ENCODE data around the gene AGBL5.
A peak's percentile ranks its signal among the peaks of the same experiment; 100 is the strongest.

Gene AGBL5

DNA sequence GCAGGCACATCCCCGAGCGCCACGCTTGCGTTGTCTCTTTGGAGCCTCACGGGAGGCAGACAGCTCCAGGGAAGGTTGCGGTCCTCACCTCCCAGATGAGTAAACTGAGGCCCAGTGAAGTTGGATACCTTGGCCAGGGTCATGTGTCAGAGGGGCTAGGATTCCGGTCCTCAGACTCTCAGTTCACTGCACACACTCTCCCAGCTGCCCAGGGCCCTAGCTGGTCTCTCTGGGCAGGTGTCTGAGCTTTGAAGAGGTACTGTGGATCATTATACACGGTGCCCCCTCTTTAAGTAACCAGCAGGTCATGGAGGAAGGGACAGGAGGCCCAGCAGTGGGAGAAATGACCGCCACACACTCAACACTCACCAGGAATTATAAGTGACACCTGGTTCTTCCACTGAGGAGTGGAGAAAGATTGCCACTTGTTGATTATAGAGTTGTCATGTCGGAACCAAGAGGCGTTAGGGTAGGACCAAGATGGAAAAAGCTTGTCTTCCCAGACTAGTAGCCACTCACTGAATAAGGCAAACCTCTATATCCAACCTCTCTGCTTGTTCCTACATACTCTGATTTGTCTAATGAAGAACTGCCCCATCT lies 18.1 kb upstream of the AGBL5 start:
- no peak for ATAC-seq (ENCODE audit: low read depth)
- Mint-ChIP-seq H3K27me3 (no peaks in the 10 kb centered on the region), H3K36me3 (peaks cover 5% of the 10 kb centered on the region), H3K27ac (peak overlapping the region; percentile 93), H3K4me3 (peak overlapping the region; percentile 95), H3K9me3 (no peaks in the 10 kb centered on the region), H3K4me1 (peaks cover 19% of the 10 kb centered on the region)
- DNase-seq (ENCODE audit: low spot score in 2 of 2) = no peak

GRCh38 chr2:27038012-27038411 lies 13.5 kb upstream of the AGBL5 start:
- H3K4me1 Mint-ChIP-seq = peaks cover 32% of the 10 kb centered on the region
- H3K27ac Mint-ChIP-seq = no peak overlapping the region
- no peak for ATAC-seq (ENCODE audit: low read depth)
- no peaks in the 10 kb centered on the region for H3K27me3 Mint-ChIP-seq
- DNase-seq (ENCODE audit: low spot score in 2 of 2) = no peak
- no peak overlapping the region for H3K4me3 Mint-ChIP-seq
- H3K9me3 Mint-ChIP-seq = no peaks in the 10 kb centered on the region
- H3K36me3 Mint-ChIP-seq = peaks cover 19% of the 10 kb centered on the region

- Mint-ChIP-seq H3K4me1 (peaks cover 26% of the 10 kb centered on the region), H3K4me3 (no peak overlapping the region), H3K27ac (no peak overlapping the region), H3K9me3 (no peaks in the 10 kb centered on the region), H3K27me3 (no peaks in the 10 kb centered on the region), H3K36me3 (peaks cover 19% of the 10 kb centered on the region)
- ATAC-seq (ENCODE audit: low read depth) (no peak), DNase-seq (ENCODE audit: low spot score in 2 of 2) (no peak)
Measured at GRCh38 chr2:27038631-27039339, 12.7 kb upstream of the AGBL5 start.

DNA sequence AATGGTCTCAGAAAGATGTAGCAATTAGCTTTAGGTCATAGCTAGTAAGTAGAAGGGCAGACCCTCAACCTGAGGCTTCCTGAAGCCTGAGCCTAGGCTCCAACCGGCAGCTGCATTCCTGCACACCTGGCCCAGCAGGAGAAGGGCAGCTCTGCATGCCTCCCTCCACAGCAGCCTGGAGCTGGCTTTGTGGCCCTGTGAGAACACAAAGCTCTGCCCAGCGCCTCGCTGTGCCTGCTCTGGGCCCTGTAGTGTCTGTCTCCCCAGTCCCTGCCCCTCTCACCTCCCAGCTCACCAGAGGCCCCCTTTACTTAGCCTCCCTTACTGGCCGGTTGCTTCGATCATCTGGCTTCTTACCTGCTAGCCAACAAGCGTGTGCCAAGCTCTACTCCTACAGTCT lies 12.0 kb upstream of the AGBL5 start:
- no peak for DNase-seq (ENCODE audit: low spot score in 2 of 2)
- ATAC-seq (ENCODE audit: low read depth) = no peak
- Mint-ChIP-seq H3K27me3 (no peaks in the 10 kb centered on the region), H3K4me3 (no peak overlapping the region), H3K9me3 (no peaks in the 10 kb centered on the region), H3K4me1 (peaks cover 23% of the 10 kb centered on the region), H3K27ac (peak overlapping the region; percentile 50), H3K36me3 (peaks cover 19% of the 10 kb centered on the region)

GRCh38 chr2:27039871-27040270 lies 11.6 kb upstream of the AGBL5 start:
- Mint-ChIP-seq H3K27ac (peak overlapping the region; percentile 50), H3K27me3 (no peaks in the 10 kb centered on the region), H3K9me3 (no peaks in the 10 kb centered on the region), H3K4me1 (peaks cover 22% of the 10 kb centered on the region), H3K36me3 (peaks cover 19% of the 10 kb centered on the region), H3K4me3 (no peak overlapping the region)
- DNase-seq (ENCODE audit: low spot score in 2 of 2) = no peak
- ATAC-seq (ENCODE audit: low read depth) = no peak

DNA sequence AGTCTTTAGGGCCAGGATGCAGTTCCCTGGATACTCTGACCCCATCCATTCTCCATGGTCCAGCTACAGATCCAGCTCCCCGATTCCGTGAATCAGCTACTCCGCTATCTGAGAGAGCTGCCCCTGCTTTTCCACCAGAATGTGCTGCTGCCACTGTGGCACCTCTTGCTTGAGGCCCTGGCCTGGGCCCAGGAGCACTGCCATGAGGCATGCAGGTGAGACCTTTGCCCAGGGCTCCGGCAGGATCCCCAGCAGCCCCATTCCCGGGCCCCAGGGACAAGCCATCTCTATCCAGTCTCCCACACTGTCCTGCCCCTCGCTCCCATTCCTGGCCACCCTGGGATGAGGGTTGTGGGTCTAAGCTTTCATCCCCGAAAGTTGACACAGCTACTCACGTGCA lies 11.2 kb upstream of the AGBL5 start:
- ATAC-seq (ENCODE audit: low read depth) = no peak
- no peak for DNase-seq (ENCODE audit: low spot score in 2 of 2)
- Mint-ChIP-seq H3K4me1 (peaks cover 21% of the 10 kb centered on the region), H3K4me3 (no peak overlapping the region), H3K36me3 (peaks cover 19% of the 10 kb centered on the region), H3K27me3 (no peaks in the 10 kb centered on the region), H3K9me3 (no peaks in the 10 kb centered on the region), H3K27ac (peak overlapping the region; percentile 100)

DNA sequence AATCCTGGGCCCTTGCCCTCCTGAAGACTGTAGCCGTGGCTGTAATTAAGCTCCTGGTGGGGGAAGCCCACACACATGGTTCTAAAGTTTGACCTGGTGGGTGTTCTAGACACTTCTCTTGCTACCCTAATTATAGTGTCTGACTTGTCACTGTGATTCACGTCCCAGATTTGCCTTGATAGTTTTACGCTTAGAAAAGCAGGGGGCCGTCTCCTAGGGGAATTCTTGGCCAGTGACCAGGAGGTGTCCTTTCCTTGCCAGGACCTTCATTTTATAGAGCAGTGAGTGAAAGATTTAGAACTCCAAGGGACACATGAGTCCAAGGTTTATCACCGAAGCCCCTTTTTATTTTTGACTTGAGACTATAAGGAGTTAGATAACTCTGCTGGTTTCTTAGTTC lies 9.7 kb upstream of the AGBL5 start:
- peak overlapping the region; percentile 79 for H3K4me3 Mint-ChIP-seq
- peak overlapping the region; percentile 100 for H3K27ac Mint-ChIP-seq

DNA sequence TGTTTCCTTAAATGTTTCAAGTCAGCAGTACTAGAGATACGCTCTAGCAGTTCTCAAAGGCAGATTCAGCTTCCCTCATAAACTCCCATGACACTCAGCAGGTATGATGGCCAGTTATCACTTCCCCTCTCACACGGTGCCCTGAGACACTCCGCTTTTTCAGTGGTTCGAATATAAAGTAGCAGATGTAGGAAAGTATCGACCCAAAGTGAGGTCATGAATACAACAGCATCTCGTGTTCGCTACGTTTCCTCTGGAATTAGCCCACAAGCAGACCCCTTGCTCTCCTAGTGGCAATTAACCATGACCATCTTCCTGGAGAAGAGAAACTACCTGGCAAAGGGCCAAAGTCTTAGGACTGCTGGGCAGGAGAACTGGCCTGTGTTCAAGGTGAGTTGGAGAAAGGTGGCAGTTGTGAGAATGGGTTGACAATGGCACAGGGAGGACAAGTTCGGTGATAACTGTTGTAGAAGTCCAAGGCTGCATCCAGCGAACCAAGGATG lies 9.3 kb upstream of the AGBL5 start:
- peak overlapping the region; percentile 100 for H3K27ac Mint-ChIP-seq
- H3K36me3 Mint-ChIP-seq = peaks cover 16% of the 10 kb centered on the region

More for the DNA sequence above, 9.7 kb upstream of the AGBL5 start:
- H3K36me3 Mint-ChIP-seq = peaks cover 19% of the 10 kb centered on the region
- ATAC-seq (ENCODE audit: low read depth) = peak; percentile 42
- H3K9me3 Mint-ChIP-seq = no peaks in the 10 kb centered on the region
- H3K4me1 Mint-ChIP-seq = peaks cover 21% of the 10 kb centered on the region
- DNase-seq (ENCODE audit: low spot score in 2 of 2) = peak in 1 of 2 donors; percentile 39
- H3K27me3 Mint-ChIP-seq = no peaks in the 10 kb centered on the region

GRCh38 chr2:27042985-27043634 lies 8.4 kb upstream of the AGBL5 start:
- peak overlapping the region; percentile 100 for H3K27ac Mint-ChIP-seq
- ATAC-seq (ENCODE audit: low read depth) (no peak), DNase-seq (ENCODE audit: low spot score in 2 of 2) (no peak)
- peaks cover 14% of the 10 kb centered on the region for H3K36me3 Mint-ChIP-seq
- H3K4me1 Mint-ChIP-seq = peaks cover 21% of the 10 kb centered on the region
- H3K27me3 Mint-ChIP-seq = no peaks in the 10 kb centered on the region
- no peak overlapping the region for H3K4me3 Mint-ChIP-seq
- H3K9me3 Mint-ChIP-seq = no peaks in the 10 kb centered on the region

More for the DNA sequence above, 9.3 kb upstream of the AGBL5 start:
- peak; percentile 98 for ATAC-seq (ENCODE audit: low read depth)
- Mint-ChIP-seq H3K27me3 (no peaks in the 10 kb centered on the region), H3K4me3 (peak overlapping the region; percentile 79), H3K4me1 (peaks cover 21% of the 10 kb centered on the region), H3K9me3 (no peaks in the 10 kb centered on the region)
- peak; percentile 43 to 74 for DNase-seq (ENCODE audit: low spot score in 2 of 2)

GRCh38 chr2:27049422-27050280 lies 1.8 kb upstream of the AGBL5 start:
- Mint-ChIP-seq H3K4me1 (peaks cover 16% of the 10 kb centered on the region), H3K4me3 (peak overlapping the region; percentile 99), H3K27me3 (no peaks in the 10 kb centered on the region), H3K9me3 (no peaks in the 10 kb centered on the region), H3K36me3 (peaks cover 5% of the 10 kb centered on the region), H3K27ac (peak overlapping the region; percentile 100)
- DNase-seq (ENCODE audit: low spot score in 2 of 2) (peak; percentile 41 to 54), ATAC-seq (ENCODE audit: low read depth) (peak; percentile 19)

GRCh38 chr2:27050281-27050995 lies 1.0 kb upstream of the AGBL5 start:
- DNase-seq (ENCODE audit: low spot score in 2 of 2) (peak; percentile 95 to 98), ATAC-seq (ENCODE audit: low read depth) (peak; percentile 59)
- Mint-ChIP-seq H3K4me3 (peak overlapping the region; percentile 99), H3K27me3 (no peaks in the 10 kb centered on the region), H3K4me1 (peaks cover 19% of the 10 kb centered on the region), H3K9me3 (no peaks in the 10 kb centered on the region), H3K27ac (peak overlapping the region; percentile 100), H3K36me3 (peaks cover 10% of the 10 kb centered on the region)

- Mint-ChIP-seq H3K4me3 (peak overlapping the region; percentile 99), H3K27me3 (no peaks in the 10 kb centered on the region), H3K36me3 (peaks cover 16% of the 10 kb centered on the region), H3K4me1 (peaks cover 19% of the 10 kb centered on the region), H3K9me3 (no peaks in the 10 kb centered on the region), H3K27ac (peak overlapping the region; percentile 100)
- DNase-seq (ENCODE audit: low spot score in 2 of 2) (no peak), ATAC-seq (ENCODE audit: low read depth) (no peak)
Measured at GRCh38 chr2:27051902-27052645, 606 bp downstream of the AGBL5 start.
